SHP77 treated with DMSO at 0.1 percent for 48 hours (cell line): ENCODE data around the gene CNTN5.

ENCODE experiments used
- DNase-seq: peaks from one replicate; lab custom pipeline; 2025; lab: John Stamatoyannopoulos, UW

CNTN5 gene

DNA sequence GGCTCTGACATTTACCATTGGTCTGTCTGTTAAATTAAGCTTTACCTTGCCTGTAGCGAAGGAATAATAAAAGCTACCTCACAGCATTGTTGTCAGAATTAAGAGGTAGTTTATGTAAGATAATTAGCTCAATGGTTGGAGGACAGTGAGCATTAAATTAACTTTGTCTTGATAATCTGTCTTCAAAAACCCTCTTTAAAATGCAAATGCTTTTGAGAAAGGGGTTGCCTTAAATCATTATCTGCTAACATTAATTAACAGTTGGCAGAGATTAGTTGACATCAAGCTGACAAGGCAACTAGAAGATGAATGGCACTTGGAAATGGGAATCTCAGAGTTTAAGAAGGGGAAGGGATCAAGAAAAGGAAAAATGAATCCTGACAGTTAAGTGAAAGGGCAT, 905.2 kb downstream of the CNTN5 start:
- DNase-seq: no peak

DNA sequence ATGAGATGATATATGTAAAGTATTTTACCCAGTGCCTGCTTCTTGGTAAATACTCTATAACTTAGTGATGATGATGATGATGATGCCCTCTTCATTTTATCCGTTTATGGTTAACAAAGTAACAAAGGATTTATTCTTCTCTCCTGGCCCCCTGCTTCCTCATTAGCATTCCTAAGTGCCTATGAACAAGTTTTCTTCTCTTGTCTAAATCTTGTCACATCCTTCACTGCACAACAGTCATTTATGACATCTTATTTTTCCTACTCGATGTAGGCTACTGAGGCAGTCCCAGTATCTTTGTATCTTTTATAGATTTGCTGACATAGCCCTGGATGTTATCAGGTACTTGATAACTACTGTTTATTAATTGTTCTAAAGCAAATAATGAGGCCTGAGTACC, 911.9 kb downstream of the CNTN5 start:
- DNase-seq: no peak

DNA sequence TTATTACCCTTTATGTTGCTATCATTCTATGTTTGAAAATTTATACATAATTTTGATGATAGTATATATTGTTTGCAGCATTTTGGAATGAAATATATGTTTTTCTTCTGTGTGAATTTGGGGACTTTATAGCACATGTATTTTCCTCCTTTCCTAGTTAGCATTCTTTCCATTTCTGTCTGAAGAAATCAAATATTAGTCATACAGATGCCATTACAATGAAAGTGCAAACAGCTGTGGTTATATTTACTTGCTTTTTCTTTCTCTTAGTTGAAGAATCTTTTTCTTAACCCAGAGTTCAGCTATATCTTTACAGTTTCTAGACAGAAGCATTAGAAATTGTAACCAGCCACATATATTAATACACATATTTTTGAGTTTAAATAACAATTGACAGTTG, 913.3 kb downstream of the CNTN5 start:
- no peak for DNase-seq

DNA sequence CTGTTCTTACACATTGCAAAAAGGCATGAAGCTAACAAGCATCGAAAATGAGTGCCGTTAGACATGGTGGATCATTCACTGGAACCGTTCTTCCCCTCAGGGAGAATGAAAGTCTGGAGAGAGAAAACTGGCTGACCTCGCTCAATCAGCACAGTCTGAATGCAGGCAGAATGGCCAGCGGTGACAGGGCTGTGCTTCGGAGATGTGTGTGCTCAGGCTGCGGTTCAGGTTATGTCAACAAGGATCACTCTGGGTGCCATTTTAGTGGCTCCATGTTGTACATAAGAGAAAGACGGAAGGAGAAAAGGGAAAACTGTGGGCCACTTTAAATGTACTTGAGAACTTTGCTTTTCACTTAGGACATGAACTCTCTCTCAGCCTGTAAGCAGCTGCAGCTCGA, 916.6 kb downstream of the CNTN5 start:
- DNase-seq: no peak

DNA sequence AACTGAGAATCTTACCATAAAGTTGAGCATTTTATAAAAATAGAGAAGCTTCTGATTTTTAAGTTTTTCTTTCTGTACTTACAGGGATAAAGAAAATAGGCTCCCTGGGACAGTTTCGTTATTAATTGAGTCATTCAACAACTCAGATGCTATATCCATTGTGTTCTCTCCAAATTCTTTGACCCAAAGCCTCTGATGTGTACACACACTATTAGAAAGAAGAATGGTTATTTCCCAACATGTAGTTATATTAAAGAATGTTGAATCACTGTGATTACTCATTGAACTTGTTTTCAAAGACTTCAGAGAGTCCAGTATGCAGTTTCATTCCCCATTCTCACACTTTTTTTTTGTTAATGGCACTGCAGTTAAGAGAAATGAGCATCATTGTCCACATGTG, 932.1 kb downstream of the CNTN5 start:
- DNase-seq: no peak

GRCh38 chr11:99960536-99960935, 939.8 kb downstream of the CNTN5 start:
- DNase-seq: no peak

DNA sequence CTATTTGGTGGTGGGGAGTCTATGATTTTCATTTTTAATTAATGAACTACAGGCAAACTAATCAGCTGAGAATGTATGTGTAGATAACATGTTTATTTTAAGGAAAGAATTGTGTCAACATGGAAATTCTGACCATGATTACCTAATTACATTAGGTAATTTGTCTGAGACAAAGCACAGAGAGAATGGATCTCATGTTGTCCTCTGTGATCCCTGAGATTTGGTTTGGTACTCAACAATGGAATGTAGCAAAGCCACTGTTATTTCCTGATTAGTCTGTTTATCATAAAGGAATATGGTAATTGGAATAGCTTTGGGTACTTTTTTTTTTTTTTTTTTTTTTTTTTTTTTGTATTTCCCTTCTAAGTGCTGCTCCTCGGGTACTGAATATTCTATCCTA, 947.6 kb downstream of the CNTN5 start:
- DNase-seq: no peak

- no peak for DNase-seq
These were observed 953.2 kb downstream of the CNTN5 start for GRCh38 chr11:99973993-99974392.

DNA sequence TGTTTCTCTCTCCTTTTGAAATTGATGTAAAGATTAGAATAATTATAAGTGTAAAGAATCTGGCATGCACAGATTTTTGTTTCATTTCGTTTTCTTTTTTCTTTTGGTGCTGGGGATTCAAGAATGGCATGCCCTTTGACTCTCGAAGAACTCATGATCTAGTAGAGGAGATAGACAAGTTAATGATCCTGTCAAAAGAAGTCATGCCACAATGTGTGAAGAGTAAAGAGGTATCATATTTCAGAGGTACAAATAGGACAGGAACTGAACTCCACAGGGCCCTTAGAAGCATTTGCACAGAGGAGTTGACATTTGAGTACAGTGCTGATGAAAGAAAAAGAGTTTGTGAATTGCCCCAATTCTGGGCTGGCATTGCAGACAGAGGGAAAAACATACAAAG, 958.3 kb downstream of the CNTN5 start:
- no peak for DNase-seq

DNA sequence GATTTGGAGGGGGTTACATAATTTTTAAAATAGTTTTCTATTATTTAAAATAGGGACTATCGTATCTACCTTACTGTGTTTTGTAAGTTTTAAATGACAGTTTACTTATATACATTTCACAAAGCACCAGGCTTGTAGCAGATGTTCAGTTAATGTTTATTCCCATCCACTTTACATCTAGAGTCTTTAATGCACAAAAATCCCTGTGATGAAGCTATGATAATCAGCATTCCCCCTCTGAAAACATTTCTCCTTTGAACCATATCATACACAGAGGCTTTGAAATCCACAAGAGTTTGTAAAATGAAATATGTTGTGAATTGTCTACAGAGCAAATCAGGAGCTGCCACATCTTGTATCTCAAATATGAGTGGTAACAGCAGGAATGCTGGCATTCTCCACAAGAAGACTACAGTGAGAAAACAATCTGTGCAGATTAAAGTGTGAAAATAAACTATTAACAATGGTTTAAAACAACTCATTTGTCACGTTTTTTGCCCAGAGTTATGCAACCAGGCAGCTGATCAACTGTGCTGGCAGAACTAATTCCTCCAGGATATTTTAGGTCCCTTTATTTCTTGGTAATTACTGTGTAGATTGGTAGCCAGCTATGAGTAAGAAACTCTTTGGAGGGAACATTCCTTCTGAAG, 967.2 kb downstream of the CNTN5 start:
- DNase-seq: no peak

- DNase-seq: no peak
These were observed 967.7 kb downstream of the CNTN5 start for GRCh38 chr11:99988471-99988837.

- no peak for DNase-seq
These were observed 983.2 kb downstream of the CNTN5 start for GRCh38 chr11:100003985-100004384.

DNA sequence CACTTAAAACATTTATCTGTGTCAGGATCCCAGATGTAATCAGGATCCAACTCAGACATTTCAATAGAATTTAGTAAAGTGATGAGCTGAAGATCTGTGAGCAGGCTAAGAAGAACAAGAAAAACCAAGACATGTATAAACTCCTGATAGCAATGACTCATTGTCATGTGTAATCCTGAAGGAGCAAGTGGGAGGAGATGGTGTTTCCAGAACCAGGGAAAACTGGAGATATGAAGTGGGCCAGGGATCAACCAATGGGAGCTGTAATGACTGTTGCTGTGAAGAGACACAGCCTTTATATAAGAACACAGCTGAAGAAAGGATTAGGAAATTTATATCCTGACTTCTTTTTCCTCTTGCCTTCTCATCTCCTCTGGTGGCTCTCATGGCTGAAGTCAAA, 983.8 kb downstream of the CNTN5 start:
- DNase-seq: no peak

DNA sequence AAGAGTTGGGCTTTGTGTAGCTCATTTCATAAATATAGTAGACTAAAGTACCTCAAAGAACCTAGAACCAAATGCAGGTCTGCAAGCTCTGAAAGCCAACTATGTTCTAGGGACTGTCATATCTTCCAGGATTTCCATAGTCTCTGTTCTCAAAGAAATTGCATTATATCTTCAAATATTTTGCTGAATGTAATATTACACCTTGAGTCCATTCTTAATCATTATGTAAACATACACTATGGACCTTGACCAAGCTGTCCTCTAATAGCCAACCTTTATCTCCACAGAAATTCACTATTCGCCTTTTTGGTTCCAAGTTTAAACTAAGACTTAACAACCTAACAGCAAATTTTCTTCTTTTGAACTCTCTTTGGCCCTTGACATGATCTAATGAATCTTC, 987.7 kb downstream of the CNTN5 start:
- DNase-seq: no peak

GRCh38 chr11:100009728-100010127, 989.0 kb downstream of the CNTN5 start:
- no peak for DNase-seq

- no peak for DNase-seq
These were observed 989.6 kb downstream of the CNTN5 start for GRCh38 chr11:100010393-100010792.

DNA sequence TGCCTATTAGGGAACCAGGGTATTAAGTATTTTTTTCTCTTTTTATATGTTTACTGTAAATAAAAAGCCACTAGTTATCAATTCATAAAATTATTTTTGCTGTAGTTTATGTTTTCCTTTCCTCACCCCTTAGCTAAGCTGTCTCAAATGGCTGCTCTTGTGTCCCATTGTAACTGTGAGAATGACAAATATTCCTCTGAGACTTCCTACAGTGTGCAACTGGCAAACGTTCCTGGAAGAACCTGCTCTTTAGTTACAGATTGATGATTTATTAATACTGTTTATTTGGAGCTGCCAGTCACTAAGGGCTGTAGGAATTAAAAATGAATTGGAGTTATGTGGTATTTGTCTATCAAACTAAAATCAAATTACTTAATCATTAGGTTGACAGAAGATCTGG, 990.9 kb downstream of the CNTN5 start:
- no peak for DNase-seq

GRCh38 chr11:100013011-100013410, 992.3 kb downstream of the CNTN5 start:
- no peak for DNase-seq

DNA sequence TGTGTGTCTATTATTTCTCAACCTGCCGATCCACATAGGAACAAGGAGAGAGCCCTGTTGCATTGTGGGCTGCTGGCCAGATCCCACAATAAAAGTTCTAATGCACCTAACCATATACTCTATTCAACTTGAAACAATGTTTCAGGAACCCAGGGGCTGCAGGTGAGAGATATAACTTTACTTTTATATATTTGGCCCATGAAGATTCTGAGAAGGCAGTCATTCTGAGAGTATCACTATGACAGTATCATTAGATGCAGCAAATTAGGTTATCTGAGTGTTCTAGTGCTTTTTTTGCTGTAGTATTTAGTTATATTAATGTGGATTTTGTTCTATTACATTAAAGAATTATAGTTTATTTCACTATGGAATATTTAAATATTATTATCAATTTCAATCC, 1011.2 kb downstream of the CNTN5 start:
- DNase-seq: no peak

- DNase-seq: no peak
These were observed 1040.3 kb downstream of the CNTN5 start for GRCh38 chr11:100061006-100061405.

GRCh38 chr11:100066399-100066798, 1045.7 kb downstream of the CNTN5 start:
- DNase-seq: no peak

DNA sequence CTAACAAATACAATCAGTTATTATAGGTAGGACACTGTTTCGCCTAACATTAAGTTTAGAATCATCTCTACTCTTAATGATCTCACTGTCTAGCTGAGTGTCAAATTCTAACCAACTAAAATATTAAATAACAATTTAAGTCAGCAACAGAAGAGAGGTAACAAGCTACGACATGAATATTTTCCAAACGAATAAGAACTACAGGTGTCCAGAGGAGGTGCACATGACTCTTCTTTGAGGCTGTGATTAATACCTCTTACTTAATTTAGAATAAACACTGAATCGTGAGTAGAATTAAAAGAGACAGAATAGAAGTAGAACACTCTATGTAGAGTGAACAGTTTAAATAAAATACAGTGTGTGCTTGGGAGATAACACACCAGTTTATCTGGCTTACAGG, 1047.4 kb downstream of the CNTN5 start:
- DNase-seq: no peak

GRCh38 chr11:100072131-100072530, 1051.4 kb downstream of the CNTN5 start:
- DNase-seq: no peak

DNA sequence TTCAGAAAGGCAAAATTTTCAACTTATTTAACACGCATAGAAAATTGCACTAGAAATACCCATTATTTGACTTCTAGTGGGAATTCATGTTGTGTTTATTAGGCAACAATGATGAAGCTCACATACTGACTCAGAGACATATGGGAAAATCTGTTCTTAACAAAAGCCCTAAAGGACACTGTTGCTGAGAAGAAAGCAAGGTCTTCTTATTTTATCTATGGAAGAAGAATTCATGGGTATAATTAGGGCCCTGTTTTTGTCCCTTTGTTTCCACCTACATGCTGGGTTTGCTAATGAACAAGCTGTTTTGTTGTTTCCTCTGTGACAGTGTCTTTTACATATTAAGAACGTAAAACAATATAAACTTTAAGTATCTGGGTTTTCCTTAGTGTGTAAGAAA, 1059.6 kb downstream of the CNTN5 start:
- no peak for DNase-seq

DNA sequence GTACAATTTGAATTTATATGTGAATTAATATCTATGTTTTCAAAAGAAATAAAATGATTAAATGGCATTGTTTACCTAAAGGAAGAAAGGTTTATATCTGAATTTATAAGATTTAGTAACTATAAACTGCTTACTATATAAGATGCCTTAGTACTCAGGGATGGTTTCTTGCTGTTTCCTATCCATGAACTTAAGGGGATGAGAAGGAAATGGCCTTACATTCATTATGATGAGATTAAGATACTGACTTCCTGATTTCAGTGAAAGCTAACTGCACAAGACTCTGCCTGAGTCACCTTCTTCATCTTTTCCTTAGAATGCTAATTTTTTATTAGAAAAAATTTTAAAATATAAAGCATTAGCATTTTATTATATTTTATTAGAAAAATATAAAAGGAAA, 1060.1 kb downstream of the CNTN5 start:
- no peak for DNase-seq
